Glutamatergic neuron (in vitro differentiated cells): ENCODE results near the gene IL19. TPM values are rescaled to one million over a fixed set of nuclear protein-coding genes. Genes with fewer than 3 reads are reported as not detected.

ENCODE experiments used
- DNase-seq: peaks from one replicate; pipeline ENCODE4 v3.0.0; 2022
- H3K27ac Mint-ChIP-seq: one replicate; pipeline ENCODE4 v1.8.0; 2020; ENCODE audit warnings: mild to moderate bottlenecking, mixed read lengths, inconsistent platforms; ENCODE audit not compliant: unreplicated experiment
- H3K27me3 Mint-ChIP-seq: one replicate; pipeline ENCODE4 v1.8.0; 2020; ENCODE audit warnings: mild to moderate bottlenecking, moderate library complexity, mixed read lengths, inconsistent platforms; ENCODE audit not compliant: unreplicated experiment
- H3K36me3 Mint-ChIP-seq: one replicate; pipeline ENCODE4 v1.8.0; 2020; ENCODE audit warnings: mild to moderate bottlenecking, mixed read lengths, inconsistent platforms; ENCODE audit not compliant: unreplicated experiment
- H3K4me1 Mint-ChIP-seq: one replicate; pipeline ENCODE4 v1.8.0; 2020; ENCODE audit warnings: mild to moderate bottlenecking, low read depth, mixed read lengths, inconsistent platforms; ENCODE audit not compliant: unreplicated experiment
- H3K4me3 Mint-ChIP-seq: one replicate; pipeline ENCODE4 v1.8.0; 2020; ENCODE audit warnings: mild to moderate bottlenecking, mixed read lengths, inconsistent platforms; ENCODE audit not compliant: unreplicated experiment
- H3K9me3 Mint-ChIP-seq: one replicate; pipeline ENCODE4 v1.8.0; 2020; ENCODE audit warnings: mild to moderate bottlenecking, moderate library complexity, mixed read lengths, inconsistent platforms; ENCODE audit not compliant: unreplicated experiment
- total RNA-seq: library from RNA; stranded (reverse); fragmentation: NEBNext Ultra II Directional; extraction: Animal tissue kit (Norgen Biotek cat#: 25700); gene quantifications from one replicate; pipeline ENCODE4 v1.2.1, GENCODE V29; 2021; ENCODE audit not compliant: unreplicated experiment
- TF ChIP-seq, protein P1 (sequence below): fragments of 200-600 bp; sonication (generic); IDR thresholded peaks from one replicate; pipeline ENCODE4 v1.5.0; 2021; ENCODE audit not compliant: partially characterized antibody, unreplicated experiment

Gene IL19
- total RNA-seq, 1 donor from 2014 or later, result not detected

DNA sequence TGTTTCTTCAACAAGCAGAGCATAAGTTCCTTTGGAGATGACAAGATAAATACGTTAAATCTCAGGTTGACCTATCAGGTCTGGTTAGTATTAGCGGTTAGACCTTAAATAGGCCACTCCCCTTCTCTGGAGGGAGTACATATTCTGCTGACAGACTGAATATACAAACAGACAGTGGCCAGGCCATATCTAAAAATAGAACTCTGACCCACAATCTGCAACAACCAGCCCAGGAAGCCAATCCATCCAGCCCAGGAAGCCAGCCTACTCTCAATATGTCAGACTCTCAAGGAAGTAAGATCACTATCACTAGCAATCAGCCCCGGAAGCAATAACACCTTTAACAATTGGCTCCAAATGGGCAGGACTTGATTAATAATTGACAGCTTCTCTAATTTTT, 101.6 kb downstream of the IL19 start:
- peaks cover 1% of the 10 kb centered on the region for H3K9me3 Mint-ChIP-seq
- H3K36me3 Mint-ChIP-seq, result no peaks in the 10 kb centered on the region
- H3K4me1 Mint-ChIP-seq, result no peaks in the 10 kb centered on the region
- H3K4me3 Mint-ChIP-seq, result no peak overlapping the region
- no peak overlapping the region for H3K27ac Mint-ChIP-seq
- TF ChIP-seq, protein P1, sequence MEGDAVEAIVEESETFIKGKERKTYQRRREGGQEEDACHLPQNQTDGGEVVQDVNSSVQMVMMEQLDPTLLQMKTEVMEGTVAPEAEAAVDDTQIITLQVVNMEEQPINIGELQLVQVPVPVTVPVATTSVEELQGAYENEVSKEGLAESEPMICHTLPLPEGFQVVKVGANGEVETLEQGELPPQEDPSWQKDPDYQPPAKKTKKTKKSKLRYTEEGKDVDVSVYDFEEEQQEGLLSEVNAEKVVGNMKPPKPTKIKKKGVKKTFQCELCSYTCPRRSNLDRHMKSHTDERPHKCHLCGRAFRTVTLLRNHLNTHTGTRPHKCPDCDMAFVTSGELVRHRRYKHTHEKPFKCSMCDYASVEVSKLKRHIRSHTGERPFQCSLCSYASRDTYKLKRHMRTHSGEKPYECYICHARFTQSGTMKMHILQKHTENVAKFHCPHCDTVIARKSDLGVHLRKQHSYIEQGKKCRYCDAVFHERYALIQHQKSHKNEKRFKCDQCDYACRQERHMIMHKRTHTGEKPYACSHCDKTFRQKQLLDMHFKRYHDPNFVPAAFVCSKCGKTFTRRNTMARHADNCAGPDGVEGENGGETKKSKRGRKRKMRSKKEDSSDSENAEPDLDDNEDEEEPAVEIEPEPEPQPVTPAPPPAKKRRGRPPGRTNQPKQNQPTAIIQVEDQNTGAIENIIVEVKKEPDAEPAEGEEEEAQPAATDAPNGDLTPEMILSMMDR, result no peak
- H3K27me3 Mint-ChIP-seq, result peaks cover 2% of the 10 kb centered on the region
- DNase-seq, result no peak

DNA sequence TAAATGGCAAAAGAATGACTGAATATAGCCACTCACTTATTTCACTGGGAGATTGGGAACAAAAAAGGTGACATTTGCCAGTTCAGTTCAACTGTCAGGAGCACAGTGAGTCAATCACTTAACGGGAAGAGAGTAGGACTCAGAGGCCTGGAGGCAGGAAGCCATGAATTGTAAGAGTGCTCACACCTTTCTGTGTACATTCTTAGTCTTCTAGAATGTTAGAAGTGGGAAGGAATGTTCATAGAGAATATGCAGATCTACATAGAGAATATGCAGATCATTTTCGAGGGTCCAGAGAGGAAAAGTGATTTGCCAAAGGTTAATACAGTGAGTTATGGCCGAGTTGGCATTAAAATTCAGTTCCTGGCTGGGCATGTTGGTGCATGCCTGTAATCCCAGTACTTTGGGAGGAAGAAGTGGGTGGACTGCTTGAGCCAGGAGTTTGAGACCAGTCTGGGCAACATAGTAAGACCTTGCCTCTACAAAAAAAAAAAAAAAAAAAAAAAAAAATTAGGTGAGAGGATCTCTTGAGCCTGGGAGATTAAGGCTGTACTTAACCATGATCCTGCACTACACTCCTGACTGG, 103.1 kb downstream of the IL19 start:
- H3K4me3 Mint-ChIP-seq, result no peak overlapping the region
- no peak overlapping the region for H3K27ac Mint-ChIP-seq
- H3K9me3 Mint-ChIP-seq, result peaks cover 3% of the 10 kb centered on the region
- TF ChIP-seq, protein P1, result no peak
- H3K36me3 Mint-ChIP-seq, result peaks cover 4% of the 10 kb centered on the region
- no peaks in the 10 kb centered on the region for H3K27me3 Mint-ChIP-seq
- no peak for DNase-seq
- H3K4me1 Mint-ChIP-seq, result no peaks in the 10 kb centered on the region

DNA sequence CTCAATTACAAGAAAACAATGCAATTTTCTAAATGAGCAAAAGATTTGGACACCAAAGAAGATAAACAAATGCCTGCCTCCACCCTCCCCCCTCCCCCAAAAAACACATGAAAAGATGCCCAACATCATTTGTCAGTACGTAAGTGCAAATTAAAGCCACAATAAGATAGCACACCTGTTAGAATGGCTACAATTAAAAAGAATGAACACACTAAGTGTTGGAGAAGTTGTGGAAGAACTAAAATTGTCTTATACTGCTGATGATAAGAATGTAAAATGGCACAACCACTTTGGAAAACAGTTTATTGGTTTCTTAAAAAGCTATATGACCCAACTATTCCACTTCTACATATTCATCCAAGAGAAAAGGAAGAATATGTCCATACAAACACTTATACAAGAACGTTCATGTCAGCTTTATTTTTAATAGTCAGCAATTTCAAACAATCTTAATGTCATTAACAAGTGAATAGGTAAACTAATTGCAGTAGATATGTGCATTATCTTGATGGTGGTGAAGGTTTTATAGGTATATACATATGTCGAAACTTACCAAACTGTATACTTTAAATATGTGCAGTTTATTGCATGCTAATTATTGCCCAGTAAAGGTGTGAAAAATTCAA, 105.3 kb downstream of the IL19 start:
- Mint-ChIP-seq H3K36me3 (peaks cover 4% of the 10 kb centered on the region), H3K4me3 (no peak overlapping the region), H3K27ac (no peak overlapping the region), H3K27me3 (no peaks in the 10 kb centered on the region), H3K4me1 (no peaks in the 10 kb centered on the region), H3K9me3 (peaks cover 2% of the 10 kb centered on the region)
- DNase-seq, result no peak
- TF ChIP-seq, protein P1, result no peak

DNA sequence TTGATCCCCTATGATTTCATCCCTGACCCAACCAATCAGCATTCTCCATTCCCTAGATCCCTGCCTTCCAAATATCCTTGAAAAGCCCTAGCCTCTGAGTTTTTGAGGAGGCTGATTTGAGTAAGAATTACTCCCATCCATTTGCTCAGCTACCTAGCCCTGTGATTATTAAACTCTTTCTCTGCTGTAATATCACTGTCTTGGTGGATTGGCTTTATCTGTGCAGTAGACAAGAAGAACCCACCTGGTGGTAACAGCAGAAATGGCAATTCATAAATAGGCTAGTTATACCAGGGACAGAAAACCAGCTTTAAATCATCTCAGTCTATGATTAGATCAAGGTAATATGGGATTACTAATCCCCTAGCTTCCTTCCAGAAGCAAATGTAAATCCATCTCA, 107.9 kb downstream of the IL19 start:
- H3K36me3 Mint-ChIP-seq, result peaks cover 4% of the 10 kb centered on the region
- no peak overlapping the region for H3K27ac Mint-ChIP-seq
- H3K4me1 Mint-ChIP-seq, result no peaks in the 10 kb centered on the region
- TF ChIP-seq, protein P1, result no peak
- H3K9me3 Mint-ChIP-seq, result peaks cover 2% of the 10 kb centered on the region
- no peaks in the 10 kb centered on the region for H3K27me3 Mint-ChIP-seq
- no peak overlapping the region for H3K4me3 Mint-ChIP-seq
- DNase-seq, result no peak

DNA sequence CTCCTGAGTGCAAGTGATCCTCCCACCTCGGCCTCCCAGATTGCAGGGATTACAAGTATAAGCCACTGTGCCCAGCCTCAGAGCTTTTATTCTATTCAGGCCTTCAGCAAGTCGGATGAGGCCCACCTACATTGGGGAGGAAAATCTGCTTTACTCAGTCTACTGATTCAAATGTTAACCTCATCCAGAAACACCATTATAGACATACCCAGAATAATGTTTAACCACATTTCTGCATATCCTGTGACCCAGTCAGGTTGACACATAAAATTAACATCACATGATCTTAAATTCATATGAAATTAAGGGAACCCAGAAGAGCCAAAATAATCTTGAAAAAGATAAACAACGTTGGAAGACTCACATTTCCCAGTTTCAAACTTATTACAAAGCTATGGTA, 109.7 kb downstream of the IL19 start:
- DNase-seq, result no peak
- peaks cover 4% of the 10 kb centered on the region for H3K36me3 Mint-ChIP-seq

More for the DNA sequence above, 109.7 kb downstream of the IL19 start:
- Mint-ChIP-seq H3K9me3 (peaks cover 2% of the 10 kb centered on the region), H3K27me3 (no peaks in the 10 kb centered on the region), H3K4me1 (no peaks in the 10 kb centered on the region), H3K27ac (no peak overlapping the region), H3K4me3 (no peak overlapping the region)
- TF ChIP-seq, protein P1, result no peak
